ENCODE results near the gene ENTPD2.

ENTPD2 gene

DNA sequence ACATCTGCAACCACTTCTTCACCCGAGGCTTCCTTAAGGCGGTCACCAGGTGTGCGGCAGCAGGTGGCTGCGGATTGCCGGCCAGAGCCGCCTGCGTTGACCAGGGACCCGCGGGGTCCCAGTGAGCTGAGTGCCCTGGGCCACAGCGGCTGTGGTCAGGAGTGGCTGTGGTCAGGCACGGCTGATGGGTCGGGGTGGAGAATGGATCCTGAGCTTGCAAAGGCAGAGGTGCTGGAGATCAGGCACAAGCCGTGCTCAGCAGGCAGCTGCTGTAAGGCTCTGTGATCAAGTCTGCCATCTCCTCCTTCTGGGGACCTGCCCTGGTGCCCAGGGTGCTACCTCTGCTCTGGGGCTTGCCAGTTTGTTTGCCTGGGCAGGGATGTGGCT, 25.5 kb upstream of the ENTPD2 start:
- in situ Hi-C loops (cut with HindIII; ENCODE audit: low sequenced_read_pairs): no loop called here
- H3K4me3 ChIP-seq (ENCODE audit: low read depth, low read length): no peak overlapping the region
- TF ChIP-seq, protein P1, sequence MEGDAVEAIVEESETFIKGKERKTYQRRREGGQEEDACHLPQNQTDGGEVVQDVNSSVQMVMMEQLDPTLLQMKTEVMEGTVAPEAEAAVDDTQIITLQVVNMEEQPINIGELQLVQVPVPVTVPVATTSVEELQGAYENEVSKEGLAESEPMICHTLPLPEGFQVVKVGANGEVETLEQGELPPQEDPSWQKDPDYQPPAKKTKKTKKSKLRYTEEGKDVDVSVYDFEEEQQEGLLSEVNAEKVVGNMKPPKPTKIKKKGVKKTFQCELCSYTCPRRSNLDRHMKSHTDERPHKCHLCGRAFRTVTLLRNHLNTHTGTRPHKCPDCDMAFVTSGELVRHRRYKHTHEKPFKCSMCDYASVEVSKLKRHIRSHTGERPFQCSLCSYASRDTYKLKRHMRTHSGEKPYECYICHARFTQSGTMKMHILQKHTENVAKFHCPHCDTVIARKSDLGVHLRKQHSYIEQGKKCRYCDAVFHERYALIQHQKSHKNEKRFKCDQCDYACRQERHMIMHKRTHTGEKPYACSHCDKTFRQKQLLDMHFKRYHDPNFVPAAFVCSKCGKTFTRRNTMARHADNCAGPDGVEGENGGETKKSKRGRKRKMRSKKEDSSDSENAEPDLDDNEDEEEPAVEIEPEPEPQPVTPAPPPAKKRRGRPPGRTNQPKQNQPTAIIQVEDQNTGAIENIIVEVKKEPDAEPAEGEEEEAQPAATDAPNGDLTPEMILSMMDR (IDR thresholded peaks at IDR 0.05; ENCODE audit: low read depth, low read length): no peak
- no peak for DNase-seq (ENCODE audit: low read depth, low spot score)

DNA sequence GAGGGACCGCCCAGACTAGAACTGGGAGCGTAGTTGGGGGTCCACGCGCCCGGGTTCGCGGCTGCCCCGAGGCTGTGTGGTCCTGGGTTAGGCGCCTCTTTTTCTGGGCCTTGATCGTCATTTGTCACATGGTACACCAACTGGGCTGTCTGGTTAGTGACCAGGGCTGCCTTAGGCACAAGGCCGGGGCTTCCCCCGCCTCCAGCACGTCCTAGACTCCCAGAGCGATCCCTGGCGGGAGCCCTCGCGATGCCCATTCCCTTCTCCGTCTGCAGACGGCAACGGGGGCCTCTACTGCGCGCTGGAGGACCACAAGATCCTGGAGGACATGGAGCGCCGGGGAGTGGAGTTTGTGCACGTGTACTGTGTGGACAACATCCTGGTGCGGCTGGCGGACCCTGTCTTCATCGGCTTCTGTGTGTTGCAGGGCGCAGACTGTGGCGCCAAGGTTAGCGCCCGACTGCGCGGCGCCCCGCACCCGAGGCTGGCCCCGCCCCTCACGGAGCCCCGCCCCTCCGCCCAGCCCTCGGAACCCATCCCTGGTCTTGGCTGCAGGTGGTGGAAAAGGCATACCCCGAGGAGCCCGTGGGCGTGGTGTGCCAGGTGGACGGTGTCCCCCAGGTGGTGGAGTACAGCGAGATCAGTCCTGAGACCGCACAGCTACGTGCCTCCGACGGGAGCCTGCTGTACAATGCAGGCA, 25.0 kb upstream of the ENTPD2 start:
- in situ Hi-C loops (cut with HindIII; ENCODE audit: low sequenced_read_pairs): no loop called here
- TF ChIP-seq, protein P1 (IDR thresholded peaks at IDR 0.05; ENCODE audit: low read depth, low read length): no peak
- H3K4me3 ChIP-seq (ENCODE audit: low read depth, low read length): peak overlapping the region; percentile 58

DNA sequence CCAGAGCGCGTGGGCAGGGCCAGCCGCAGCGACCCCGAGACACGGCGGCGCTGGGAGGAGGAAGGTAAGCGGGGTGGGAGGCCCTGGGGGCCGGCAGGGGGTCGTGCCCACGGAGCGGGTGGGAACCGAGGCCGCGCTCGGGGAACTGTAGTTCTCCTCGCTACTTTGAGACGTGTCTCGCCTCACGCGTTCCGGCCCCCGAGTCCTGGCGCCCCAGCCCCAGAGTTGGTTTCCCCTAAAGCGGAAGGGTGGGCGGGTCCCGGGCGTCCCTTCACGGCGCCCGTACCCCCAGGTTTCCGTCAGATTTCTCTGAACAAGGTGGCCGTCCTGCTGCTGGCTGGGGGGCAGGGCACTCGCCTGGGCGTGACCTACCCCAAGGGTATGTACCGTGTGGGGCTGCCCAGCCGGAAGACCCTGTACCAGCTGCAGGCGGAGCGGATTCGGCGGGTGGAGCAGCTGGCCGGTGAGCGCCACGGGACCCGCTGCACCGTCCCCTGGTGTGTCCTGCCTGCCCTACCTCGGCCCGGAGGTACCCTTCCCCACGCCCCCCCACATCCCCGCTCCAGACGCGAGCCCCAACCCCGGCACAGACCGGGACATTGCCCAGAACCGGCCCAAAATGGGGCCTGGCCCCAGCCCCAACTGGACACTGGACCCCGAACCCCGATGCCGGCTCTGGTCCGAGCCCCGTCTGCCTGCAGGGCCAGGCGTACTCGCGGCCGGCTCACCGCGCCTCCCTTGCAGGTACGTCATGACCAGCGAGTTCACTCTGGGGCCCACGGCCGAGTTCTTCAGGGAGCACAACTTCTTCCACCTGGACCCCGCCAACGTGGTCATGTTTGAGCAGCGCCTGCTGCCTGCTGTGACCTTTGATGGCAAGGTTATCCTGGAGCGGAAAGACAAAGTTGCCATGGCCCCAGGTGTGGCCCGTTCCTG, 24.2 kb upstream of the ENTPD2 start:
- peak overlapping the region; percentile 58 for H3K4me3 ChIP-seq (ENCODE audit: low read depth, low read length)
- in situ Hi-C loops (cut with HindIII; ENCODE audit: low sequenced_read_pairs): no loop called here
- DNase-seq (ENCODE audit: low read depth, low spot score): no peak
- TF ChIP-seq, protein P1 (IDR thresholded peaks at IDR 0.05; ENCODE audit: low read depth, low read length): no peak

More for the DNA sequence above, 25.0 kb upstream of the ENTPD2 start:
- DNase-seq (ENCODE audit: low read depth, low spot score): no peak

DNA sequence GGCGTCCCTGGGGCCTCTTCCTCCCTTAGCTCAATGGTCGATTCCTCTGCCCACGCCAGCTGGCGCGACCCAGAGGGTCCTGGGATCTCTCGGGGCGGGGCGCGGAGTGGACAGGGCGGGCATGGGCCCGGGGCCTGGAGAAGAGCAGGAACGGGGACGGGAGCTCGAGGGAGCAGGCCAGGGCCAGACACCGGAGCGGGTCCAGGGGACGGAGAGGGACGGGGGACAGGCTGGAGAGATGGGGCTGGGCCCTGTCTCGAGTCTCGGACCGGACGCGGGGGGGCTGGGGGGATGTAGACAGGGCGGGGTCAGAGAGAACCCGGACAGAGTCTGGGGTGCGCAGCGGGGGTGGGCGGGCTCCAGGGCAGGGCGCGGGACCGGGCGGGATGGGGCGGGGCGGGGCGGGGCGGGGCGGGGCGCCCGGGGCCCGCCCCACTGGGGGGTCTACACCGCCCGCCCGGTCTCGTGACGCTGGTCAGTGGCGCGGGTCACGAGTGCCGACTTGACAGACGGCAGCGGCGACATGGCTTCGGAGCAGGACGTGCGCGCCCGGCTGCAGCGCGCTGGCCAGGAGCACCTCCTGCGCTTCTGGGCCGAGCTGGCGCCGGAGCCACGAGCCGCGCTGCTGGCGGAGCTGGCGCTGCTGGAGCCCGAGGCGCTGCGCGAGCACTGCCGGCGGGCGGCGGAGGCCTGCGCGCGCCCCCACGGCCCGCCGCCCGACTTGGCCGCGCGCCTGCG, 23.3 kb upstream of the ENTPD2 start, which contains the start of gene UAP1L1:
TSS of gene UAP1L1 (plus strand) at position 508 of the 738 bp plus-strand sequence. CDS start at position 524, 16 bp downstream.
- peak within 1 kb of the TSS; percentile 58 for H3K4me3 ChIP-seq (ENCODE audit: low read depth, low read length)
- TF ChIP-seq, protein P1 (IDR thresholded peaks at IDR 0.05; ENCODE audit: low read depth, low read length): no peak
- DNase-seq (ENCODE audit: low read depth, low spot score): no peak
- in situ Hi-C loops (cut with HindIII; ENCODE audit: low sequenced_read_pairs): no loop called here

DNA sequence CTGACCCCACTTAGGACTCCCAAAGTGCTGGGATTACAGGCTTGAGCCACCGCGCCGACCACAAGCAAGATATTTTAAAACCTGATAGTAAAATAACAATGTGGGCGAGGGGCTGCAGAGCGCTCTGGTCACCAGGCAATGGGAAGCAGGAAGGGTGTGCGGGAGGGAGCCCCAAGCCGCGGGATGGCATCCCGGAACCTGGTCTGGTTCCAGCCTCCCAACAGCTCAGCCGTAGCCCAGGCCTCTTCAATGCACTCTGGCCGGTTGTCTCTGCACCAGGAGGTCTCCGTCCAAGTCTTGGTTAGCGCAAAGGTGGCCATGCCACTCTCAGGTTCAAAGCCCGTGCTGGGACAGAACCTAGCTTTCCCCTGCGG, 22.8 kb upstream of the ENTPD2 start:
- no peak overlapping the region for H3K4me3 ChIP-seq (ENCODE audit: low read depth, low read length)
- in situ Hi-C loops (cut with HindIII; ENCODE audit: low sequenced_read_pairs): no loop called here
- no peak for DNase-seq (ENCODE audit: low read depth, low spot score)
- TF ChIP-seq, protein P1 (IDR thresholded peaks at IDR 0.05; ENCODE audit: low read depth, low read length): no peak

DNA sequence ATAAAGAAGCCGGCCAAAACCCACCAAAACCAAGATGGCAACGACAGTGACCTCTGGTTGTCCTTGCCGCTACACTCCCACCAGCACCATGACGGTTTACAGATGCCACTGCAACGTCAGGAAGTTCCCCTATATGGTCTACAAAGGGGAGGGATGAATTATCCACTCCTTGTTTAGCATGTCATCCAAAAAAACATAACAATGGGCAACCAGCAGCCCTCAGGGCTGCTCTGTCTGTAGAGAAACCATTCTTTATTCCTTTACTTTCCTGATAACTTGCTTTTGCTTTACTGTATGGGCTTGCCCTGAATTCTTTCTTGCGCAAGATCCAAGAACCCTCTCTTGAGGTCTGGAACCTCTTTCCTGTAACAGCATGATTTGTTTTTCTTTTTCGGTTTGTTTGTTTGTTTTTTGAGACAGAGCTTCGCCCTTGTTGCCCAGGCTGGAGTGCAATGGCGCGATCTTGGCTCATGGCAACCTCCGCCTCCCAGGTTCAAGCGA, 21.5 kb upstream of the ENTPD2 start:
- TF ChIP-seq, protein P1 (IDR thresholded peaks at IDR 0.05; ENCODE audit: low read depth, low read length): no peak
- no peak for DNase-seq (ENCODE audit: low read depth, low spot score)
- H3K4me3 ChIP-seq (ENCODE audit: low read depth, low read length): no peak overlapping the region
- in situ Hi-C loops (cut with HindIII; ENCODE audit: low sequenced_read_pairs): no loop called here
